KMS-11 (cell line): ENCODE results near the gene SPRR2B.
"Not testable (repeated sequence)": the region's sequence is repeated elsewhere in the genome, so short reads cannot be mapped to it uniquely, and the experiment has no call there.

Experiments
- H2AFZ ChIP-seq: fragments of 200-600 bp; sonication (generic); 2 replicates; pipeline ENCODE4 v1.6.1; 2016; ENCODE audit warnings: antibody characterized with exemption, mixed run types, low read depth
- H3K27ac ChIP-seq: fragments of 200-600 bp; sonication (generic); 2 replicates; pipeline ENCODE4 v1.6.1; 2016; ENCODE audit warnings: mild to moderate bottlenecking, mixed run types
- H3K27me3 ChIP-seq: fragments of 200-600 bp; sonication (generic); 2 replicates; pipeline ENCODE4 v1.6.1; 2017; ENCODE audit warnings: mild to moderate bottlenecking, low read depth, mixed run types, moderate library complexity; ENCODE audit not compliant: insufficient read depth
- H3K36me3 ChIP-seq: fragments of 200-600 bp; sonication (generic); 2 replicates; pipeline ENCODE4 v1.6.1; 2017; ENCODE audit warnings: mild to moderate bottlenecking, mixed run types; ENCODE audit not compliant: insufficient read depth
- H3K4me1 ChIP-seq: fragments of 200-600 bp; sonication (generic); 2 replicates; pipeline ENCODE4 v1.6.1; 2016; ENCODE audit warnings: mild to moderate bottlenecking, low read depth, mixed run types; ENCODE audit not compliant: poor library complexity, severe bottlenecking
- H3K4me2 ChIP-seq: fragments of 200-600 bp; sonication (generic); 2 replicates; pipeline ENCODE4 v1.7.0; 2016; ENCODE audit warnings: mild to moderate bottlenecking, mixed run types
- H3K4me3 ChIP-seq: fragments of 200-600 bp; sonication (generic); IDR thresholded peaks from 2 replicates; pipeline ENCODE4 v1.6.1; 2017; ENCODE audit warnings: low read depth, low read length, mixed read lengths; ENCODE audit not compliant: insufficient read depth
- H3K79me2 ChIP-seq: fragments of 200-600 bp; sonication (generic); 2 replicates; pipeline ENCODE4 v1.6.1; 2016; ENCODE audit warnings: low read depth, mixed run types; ENCODE audit not compliant: insufficient read depth
- H3K9ac ChIP-seq: fragments of 200-600 bp; sonication (generic); 2 replicates; pipeline ENCODE4 v1.6.1; 2016; ENCODE audit warnings: mild to moderate bottlenecking, mixed run types
- H4K20me1 ChIP-seq: fragments of 200-600 bp; sonication (generic); 2 replicates; pipeline ENCODE4 v1.6.1; 2016; ENCODE audit warnings: mild to moderate bottlenecking, mixed run types; ENCODE audit not compliant: insufficient read depth
- CTCF ChIP-seq: fragments of 200-600 bp; sonication (generic); conservative IDR thresholded peaks from 2 replicates; pipeline ENCODE4 v1.6.1; 2017; ENCODE audit warnings: low read depth, mild to moderate bottlenecking, antibody characterized with exemption, low read length, moderate library complexity, mixed read lengths

SPRR2B gene

GRCh38 chr1:153023109-153023508 lies 48.3 kb downstream of the SPRR2B start:
- TF ChIP-seq CTCF, result no peak
- Histone ChIP-seq H3K27ac (no peak overlapping the region), H3K4me1 (no peaks in the 10 kb centered on the region), H3K4me3 (no peak overlapping the region), H3K79me2 (no peaks in the 10 kb centered on the region), H3K36me3 (no peaks in the 10 kb centered on the region), H3K27me3 (no peaks in the 10 kb centered on the region), H4K20me1 (no peaks in the 10 kb centered on the region), H2AFZ (no peak overlapping the region), H3K9ac (no peak overlapping the region), H3K4me2 (no peak overlapping the region)

- H2AFZ ChIP-seq, H3K4me2 ChIP-seq, H3K27me3 ChIP-seq, H4K20me1 ChIP-seq, H3K36me3 ChIP-seq, H3K79me2 ChIP-seq, H3K4me3 ChIP-seq, H3K9ac ChIP-seq, H3K27ac ChIP-seq, H3K4me1 ChIP-seq: not testable (repeated sequence)
Observed at GRCh38 chr1:153022340-153022739, 49.1 kb downstream of the SPRR2B start.

GRCh38 chr1:153021829-153022228 lies 49.6 kb downstream of the SPRR2B start:
- not testable (repeated sequence) for H3K27me3 ChIP-seq, H3K4me2 ChIP-seq, H3K9ac ChIP-seq, H3K36me3 ChIP-seq, H4K20me1 ChIP-seq, H3K27ac ChIP-seq, H3K79me2 ChIP-seq, H3K4me1 ChIP-seq, H2AFZ ChIP-seq, H3K4me3 ChIP-seq
